Fibroblast of mammary gland (primary cell): ENCODE data around the gene SIN3B.

Source experiments
- DNase-seq: peaks from one replicate; pipeline ENCODE4 v3.0.0-alpha.2; 2010; ENCODE audit warnings: low read depth
- H3K4me3 ChIP-seq: 2 replicates; pipeline ENCODE4 v1.5.1; 2011; ENCODE audit warnings: low read depth, mild to moderate bottlenecking, low read length, moderate library complexity; ENCODE audit not compliant: control insufficient read depth
- TF ChIP-seq, protein P1 (sequence below): conservative IDR thresholded peaks from 2 replicates; pipeline ENCODE4 v1.5.1; 2011; ENCODE audit warnings: low read depth, low read length, inconsistent platforms; ENCODE audit not compliant: control insufficient read depth, insufficient read depth

The SIN3B gene

DNA sequence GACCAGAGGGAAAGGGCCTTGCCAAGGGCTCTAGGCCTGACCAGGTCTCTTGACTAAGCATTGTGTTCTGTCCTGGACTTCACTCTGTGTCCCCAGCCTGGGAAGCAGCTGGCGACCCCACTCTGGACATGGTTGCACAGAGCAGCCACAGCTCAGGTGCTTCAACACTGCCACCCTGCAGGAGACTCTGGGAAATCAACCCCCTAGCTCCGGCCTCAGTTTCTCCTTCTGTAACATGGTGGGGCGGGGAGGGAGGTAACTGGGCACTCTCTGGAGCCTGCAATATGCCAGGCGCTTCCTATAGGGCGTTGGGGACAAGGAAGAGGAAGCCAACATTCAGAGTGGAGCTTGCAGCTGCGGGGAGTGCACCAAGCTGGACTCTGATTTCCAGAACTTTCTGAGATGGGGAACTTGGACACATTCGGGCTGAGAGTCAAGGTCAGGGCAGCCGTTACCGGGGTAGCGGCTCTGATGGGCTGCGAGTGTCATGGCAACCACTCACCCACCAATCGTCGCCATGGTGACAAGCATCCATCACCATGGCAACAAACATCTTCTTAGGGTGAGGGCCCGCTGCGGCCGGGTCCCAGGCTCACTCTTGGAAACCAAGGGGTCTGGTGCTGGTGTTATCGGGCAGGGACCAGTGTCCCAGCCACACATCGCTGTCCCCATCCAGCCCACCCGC, 72.4 kb downstream of the SIN3B start:
- H3K4me3 ChIP-seq, result no peak overlapping the region
- no peak for DNase-seq
- TF ChIP-seq, protein P1, sequence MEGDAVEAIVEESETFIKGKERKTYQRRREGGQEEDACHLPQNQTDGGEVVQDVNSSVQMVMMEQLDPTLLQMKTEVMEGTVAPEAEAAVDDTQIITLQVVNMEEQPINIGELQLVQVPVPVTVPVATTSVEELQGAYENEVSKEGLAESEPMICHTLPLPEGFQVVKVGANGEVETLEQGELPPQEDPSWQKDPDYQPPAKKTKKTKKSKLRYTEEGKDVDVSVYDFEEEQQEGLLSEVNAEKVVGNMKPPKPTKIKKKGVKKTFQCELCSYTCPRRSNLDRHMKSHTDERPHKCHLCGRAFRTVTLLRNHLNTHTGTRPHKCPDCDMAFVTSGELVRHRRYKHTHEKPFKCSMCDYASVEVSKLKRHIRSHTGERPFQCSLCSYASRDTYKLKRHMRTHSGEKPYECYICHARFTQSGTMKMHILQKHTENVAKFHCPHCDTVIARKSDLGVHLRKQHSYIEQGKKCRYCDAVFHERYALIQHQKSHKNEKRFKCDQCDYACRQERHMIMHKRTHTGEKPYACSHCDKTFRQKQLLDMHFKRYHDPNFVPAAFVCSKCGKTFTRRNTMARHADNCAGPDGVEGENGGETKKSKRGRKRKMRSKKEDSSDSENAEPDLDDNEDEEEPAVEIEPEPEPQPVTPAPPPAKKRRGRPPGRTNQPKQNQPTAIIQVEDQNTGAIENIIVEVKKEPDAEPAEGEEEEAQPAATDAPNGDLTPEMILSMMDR, result no peak

DNA sequence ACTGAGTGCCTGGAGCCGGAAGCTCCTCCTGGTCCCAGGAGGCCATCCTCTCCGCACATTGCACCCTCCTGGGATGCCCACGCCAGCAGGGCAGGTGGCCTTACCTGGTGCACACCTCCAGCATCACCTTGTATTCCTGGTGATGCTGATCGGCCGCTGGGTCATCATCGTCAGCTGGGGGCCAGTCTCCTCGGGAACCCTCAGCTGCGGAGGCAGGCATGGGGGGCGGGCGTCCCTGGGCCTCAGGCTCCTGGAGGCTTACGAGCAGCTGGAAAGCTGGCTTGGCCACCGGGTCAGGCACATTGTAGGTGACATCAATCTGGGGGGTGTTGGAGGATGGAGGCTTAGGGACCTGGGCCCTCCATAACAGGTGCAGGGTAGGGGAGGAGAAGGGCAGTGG, 73.3 kb downstream of the SIN3B start:
- no peak overlapping the region for H3K4me3 ChIP-seq
- no peak for DNase-seq
- TF ChIP-seq, protein P1, result no peak

DNA sequence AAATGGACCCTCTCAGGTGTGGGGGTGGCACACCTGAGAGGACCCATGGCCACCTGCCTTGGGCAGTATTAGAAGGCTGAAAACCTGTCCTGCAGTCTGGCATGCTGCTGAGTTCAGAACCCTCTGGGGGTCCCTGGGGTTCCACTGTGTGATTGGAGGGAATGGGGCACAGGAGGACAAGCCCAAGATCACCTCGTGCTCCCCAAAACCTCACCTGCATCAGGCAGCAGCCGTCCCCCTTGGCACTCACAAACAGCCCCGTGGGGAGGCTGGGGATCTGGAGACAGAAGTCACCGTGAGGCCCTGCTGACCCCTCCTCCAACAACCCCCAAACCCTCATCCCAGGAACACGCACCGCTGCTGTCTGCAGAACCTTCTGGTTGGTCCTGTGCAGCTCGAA, 74.1 kb downstream of the SIN3B start:
- no peak for DNase-seq
- H3K4me3 ChIP-seq, result no peak overlapping the region
- TF ChIP-seq, protein P1, result no peak

DNA sequence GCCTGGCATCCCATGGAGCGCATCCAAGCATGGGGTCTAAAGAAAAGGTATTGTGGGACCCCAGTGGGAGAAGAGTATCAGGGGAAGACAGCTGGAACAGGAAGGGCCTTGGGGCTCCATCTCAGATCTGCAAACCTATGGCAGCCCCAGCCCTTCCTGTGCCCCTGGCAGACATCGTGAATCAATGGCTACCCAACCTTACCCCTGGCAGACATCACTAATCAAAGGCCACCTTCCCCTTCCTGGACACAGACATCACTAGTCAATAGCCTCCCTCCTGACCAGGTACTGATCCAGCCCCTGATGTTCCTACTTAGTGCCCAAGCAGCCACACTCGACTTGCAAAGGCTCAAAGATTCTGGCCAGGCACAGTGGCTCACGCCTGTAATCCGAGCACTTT, 75.4 kb downstream of the SIN3B start:
- H3K4me3 ChIP-seq, result no peak overlapping the region
- TF ChIP-seq, protein P1, result no peak
- no peak for DNase-seq

DNA sequence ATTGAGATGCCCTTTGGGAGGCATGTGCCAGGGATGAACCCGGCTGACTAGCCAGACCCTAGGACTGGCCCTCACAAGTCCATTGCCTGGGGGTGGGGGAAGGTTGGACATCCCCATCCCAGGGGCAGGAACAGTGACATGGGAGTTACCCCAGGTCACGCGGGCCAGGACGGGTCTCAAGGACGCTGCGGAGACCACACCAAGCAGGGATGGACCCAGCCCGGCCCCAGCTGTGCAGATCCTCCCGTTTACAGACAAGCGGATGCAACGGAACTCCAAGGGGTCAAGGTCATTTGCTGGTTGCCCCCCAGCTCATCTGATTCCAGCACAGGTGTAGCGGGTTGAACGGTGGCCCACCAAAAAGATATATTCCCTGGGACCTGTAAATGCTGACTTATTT, 79.6 kb downstream of the SIN3B start:
- TF ChIP-seq, protein P1, result no peak
- no peak for DNase-seq
- no peak overlapping the region for H3K4me3 ChIP-seq

DNA sequence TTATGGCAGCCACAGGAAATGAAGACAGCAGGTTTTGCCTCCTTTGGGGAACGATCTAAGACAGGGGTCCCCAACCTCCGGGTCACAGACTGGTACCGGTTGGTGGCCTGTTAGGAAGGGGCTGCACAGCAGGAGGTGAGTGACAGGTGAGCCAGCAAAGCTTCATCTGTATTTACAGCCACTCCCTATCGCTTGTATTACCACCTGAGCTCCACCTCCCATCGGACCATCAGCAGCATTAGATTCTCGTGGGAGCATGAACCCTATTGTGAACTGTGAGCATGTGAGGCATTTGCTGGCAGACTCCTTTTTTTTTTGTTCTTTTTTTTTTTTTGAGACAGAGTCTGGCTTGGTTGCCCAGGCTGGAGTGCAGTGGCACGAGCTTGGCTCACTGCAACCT, 81.8 kb downstream of the SIN3B start:
- TF ChIP-seq, protein P1, result no peak
- DNase-seq, result no peak
- H3K4me3 ChIP-seq, result no peak overlapping the region

DNA sequence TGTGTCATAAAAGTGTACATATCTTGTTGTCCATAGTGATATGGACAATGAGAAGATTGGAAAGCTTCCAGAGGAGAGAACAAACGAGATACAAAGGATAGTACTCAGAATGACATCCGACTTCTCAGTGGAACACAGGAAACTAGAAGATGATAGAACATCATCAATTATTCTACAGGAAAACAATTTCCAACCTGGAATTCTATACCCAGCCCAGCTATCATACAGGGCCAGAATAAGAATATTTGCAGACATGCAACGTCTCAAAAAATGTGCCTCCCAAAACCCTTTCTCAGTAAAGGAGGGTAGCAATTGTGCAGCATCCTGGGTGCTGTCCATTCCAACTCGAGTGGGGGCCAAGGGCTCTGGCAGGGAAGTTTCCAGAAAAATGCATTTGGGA, 83.6 kb downstream of the SIN3B start:
- TF ChIP-seq, protein P1, result no peak
- H3K4me3 ChIP-seq, result no peak overlapping the region
- no peak for DNase-seq
